Measurements from ENCODE around the gene NRP2. TPM values are rescaled to one million over a fixed set of nuclear protein-coding genes. Genes with fewer than 3 reads are reported as not detected.

NRP2 gene
- total and polyA plus RNA-seq, 7 experiments from 2014 or later: 0.35 to 23.7 (median 1.4) TPM

DNA sequence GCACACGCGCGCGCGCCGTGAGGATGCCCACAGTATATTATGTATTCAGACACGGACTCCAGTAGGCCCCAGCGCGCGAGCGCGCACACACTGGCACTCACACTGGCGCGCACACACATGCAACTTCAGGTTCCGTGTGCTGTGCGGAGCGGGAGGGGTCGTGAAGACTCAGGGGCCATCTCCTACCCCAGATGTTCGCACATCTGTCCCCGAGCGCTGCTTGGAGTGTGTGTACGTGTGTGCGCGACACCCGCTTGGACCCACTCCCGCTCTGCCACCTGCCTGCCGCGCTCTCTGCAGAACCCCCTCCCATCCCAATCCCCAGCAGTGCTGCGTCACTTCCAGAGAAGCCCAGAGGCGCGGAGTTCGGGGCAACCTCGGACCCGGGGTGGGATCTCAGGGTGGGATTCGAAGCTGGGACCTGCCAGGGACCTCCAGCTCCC is 2.6 kb downstream of the NRP2 start:
- peaks cover 0 to 1% (median 0%) of the 10 kb centered on the region in 11 donors for H3K9me3 Mint-ChIP-seq
- DNase-seq (no peak), ATAC-seq (no peak)
- intact Hi-C loops (cut with micrococcal nuclease): loop anchor here in 1 of 2 donors (5.0 kb wide), 5 partner anchors 73 to 1578 kb away; no protein-coding TSS in a partner anchor
- peaks cover 0 to 5% (median 0%) of the 10 kb centered on the region in 5 donors for H3K36me3 Mint-ChIP-seq
- Histone ChIP-seq H3K27me3 (ENCODE audit: control insufficient read depth in 2 of 2, insufficient read depth in 2 of 2, low read length in 2 of 2) (peaks cover 3 to 14% of the 10 kb centered on the region in 2 donors), H3K36me3 (ENCODE audit: control insufficient read depth in 2 of 3, insufficient read depth in 3 of 3, low read length in 3 of 3) (no peaks in the 10 kb centered on the region), H3K9me3 (ENCODE audit: control insufficient read depth in 2 of 3, low read length in 3 of 3) (no peaks in the 10 kb centered on the region), H3K4me3 (ENCODE audit: low read length) (no peak overlapping the region), H3K27ac (ENCODE audit: low read depth, low read length) (no peak overlapping the region), H3K4me1 (ENCODE audit: control insufficient read depth in 2 of 2, insufficient read depth in 2 of 2, low read length in 2 of 2) (no peaks in the 10 kb centered on the region)
- H3K4me1 Mint-ChIP-seq: peaks cover 16 to 53% (median 34%) of the 10 kb centered on the region in 7 donors
- peaks cover 71 to 81% (median 76%) of the 10 kb centered on the region in 5 donors for H3K27me3 Mint-ChIP-seq
- peak overlapping the region in 1 of 9 donors; percentile 33 for H3K27ac Mint-ChIP-seq
- peak overlapping the region in 8 of 10 donors; percentile 23 to 91 (median 48) for H3K4me3 Mint-ChIP-seq
- ChIA-PET POLR2A (no interaction called here), CTCF (no interaction called here)

GRCh38 chr2:205685314-205686055 is 3.2 kb downstream of the NRP2 start:
- H3K4me1 ChIP-seq (ENCODE audit: control insufficient read depth in 2 of 2, insufficient read depth in 2 of 2, low read length in 2 of 2): no peaks in the 10 kb centered on the region
- peaks cover 0 to 1% (median 0%) of the 10 kb centered on the region in 11 donors for H3K9me3 Mint-ChIP-seq
- H3K27ac ChIP-seq (ENCODE audit: low read depth, low read length): no peak overlapping the region
- H3K4me3 ChIP-seq (ENCODE audit: low read length): no peak overlapping the region
- no peaks in the 10 kb centered on the region for H3K9me3 ChIP-seq (ENCODE audit: control insufficient read depth in 2 of 3, low read length in 3 of 3)
- peak overlapping the region; percentile 45 to 91 (median 70) for H3K4me3 Mint-ChIP-seq
- peaks cover 0 to 3% (median 0%) of the 10 kb centered on the region in 5 donors for H3K36me3 Mint-ChIP-seq
- peaks cover 12 to 47% (median 31%) of the 10 kb centered on the region in 7 donors for H3K4me1 Mint-ChIP-seq
- ATAC-seq (no peak), DNase-seq (peak in 1 of 9 donors; percentile 61)
- no peaks in the 10 kb centered on the region for H3K36me3 ChIP-seq (ENCODE audit: control insufficient read depth in 2 of 3, insufficient read depth in 3 of 3, low read length in 3 of 3)
- peak overlapping the region in 1 of 9 donors; percentile 74 for H3K27ac Mint-ChIP-seq
- intact Hi-C loops (cut with micrococcal nuclease): no loop called here
- CTCF ChIA-PET: no interaction called here
- H3K27me3 ChIP-seq (ENCODE audit: control insufficient read depth in 2 of 2, insufficient read depth in 2 of 2, low read length in 2 of 2): peaks cover 3 to 14% of the 10 kb centered on the region in 2 donors
- POLR2A ChIA-PET: no interaction called here
- peaks cover 67 to 77% (median 70%) of the 10 kb centered on the region in 5 donors for H3K27me3 Mint-ChIP-seq

DNA sequence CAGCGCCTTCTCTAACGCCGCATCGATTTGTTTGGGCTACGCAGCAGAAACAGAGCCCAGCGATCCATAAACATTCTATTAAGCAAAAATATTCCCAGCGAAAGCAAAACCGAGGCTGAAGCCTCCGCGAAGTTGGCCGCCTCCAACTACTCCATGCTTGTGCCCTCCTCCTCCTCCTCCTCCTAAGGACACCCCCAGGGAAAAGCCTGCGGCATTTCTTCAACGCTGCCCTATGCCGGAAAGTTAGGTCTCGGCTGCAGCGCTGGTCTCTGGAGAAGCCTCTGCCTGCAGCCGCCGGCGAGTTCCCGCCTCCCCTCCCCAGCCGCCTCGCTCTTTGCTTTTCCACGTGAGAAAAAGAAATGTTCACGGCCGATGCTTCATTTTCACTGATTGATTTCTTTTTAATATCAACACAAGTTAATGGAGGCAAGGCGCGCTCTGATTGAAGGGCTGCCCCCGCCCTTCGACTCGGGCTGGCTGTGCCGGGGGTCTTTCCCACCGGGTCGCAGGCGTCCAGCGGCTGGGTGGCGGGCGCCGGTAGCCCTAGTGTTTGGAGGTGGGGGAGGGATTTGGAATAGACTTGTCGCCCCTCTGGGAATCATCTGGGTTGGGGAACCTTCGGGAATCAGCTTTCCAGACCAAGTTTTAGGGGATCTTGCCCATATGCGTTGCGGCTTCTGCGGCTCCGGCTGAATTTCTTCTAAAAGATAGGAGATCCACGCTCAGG is 3.9 kb downstream of the NRP2 start:
- peaks cover 60 to 74% (median 67%) of the 10 kb centered on the region in 5 donors for H3K27me3 Mint-ChIP-seq
- H3K36me3 Mint-ChIP-seq: peaks cover 0 to 3% (median 0%) of the 10 kb centered on the region in 5 donors
- Histone ChIP-seq H3K27ac (ENCODE audit: low read depth, low read length) (no peak overlapping the region), H3K27me3 (ENCODE audit: control insufficient read depth in 2 of 2, insufficient read depth in 2 of 2, low read length in 2 of 2) (peaks cover 3 to 14% of the 10 kb centered on the region in 2 donors), H3K9me3 (ENCODE audit: control insufficient read depth in 2 of 3, low read length in 3 of 3) (no peaks in the 10 kb centered on the region), H3K36me3 (ENCODE audit: control insufficient read depth in 2 of 3, insufficient read depth in 3 of 3, low read length in 3 of 3) (no peaks in the 10 kb centered on the region), H3K4me1 (ENCODE audit: control insufficient read depth in 2 of 2, insufficient read depth in 2 of 2, low read length in 2 of 2) (no peaks in the 10 kb centered on the region), H3K4me3 (ENCODE audit: low read length) (no peak overlapping the region)
- ChIA-PET CTCF (no interaction called here), POLR2A (no interaction called here)
- H3K9me3 Mint-ChIP-seq: no peaks in the 10 kb centered on the region
- DNase-seq (no peak), ATAC-seq (no peak)
- peak overlapping the region in 1 of 9 donors; percentile 65 for H3K27ac Mint-ChIP-seq
- intact Hi-C loops (cut with micrococcal nuclease): no loop called here
- H3K4me3 Mint-ChIP-seq: peak overlapping the region; percentile 45 to 91 (median 68)
- H3K4me1 Mint-ChIP-seq: peaks cover 12 to 45% (median 31%) of the 10 kb centered on the region in 7 donors

DNA sequence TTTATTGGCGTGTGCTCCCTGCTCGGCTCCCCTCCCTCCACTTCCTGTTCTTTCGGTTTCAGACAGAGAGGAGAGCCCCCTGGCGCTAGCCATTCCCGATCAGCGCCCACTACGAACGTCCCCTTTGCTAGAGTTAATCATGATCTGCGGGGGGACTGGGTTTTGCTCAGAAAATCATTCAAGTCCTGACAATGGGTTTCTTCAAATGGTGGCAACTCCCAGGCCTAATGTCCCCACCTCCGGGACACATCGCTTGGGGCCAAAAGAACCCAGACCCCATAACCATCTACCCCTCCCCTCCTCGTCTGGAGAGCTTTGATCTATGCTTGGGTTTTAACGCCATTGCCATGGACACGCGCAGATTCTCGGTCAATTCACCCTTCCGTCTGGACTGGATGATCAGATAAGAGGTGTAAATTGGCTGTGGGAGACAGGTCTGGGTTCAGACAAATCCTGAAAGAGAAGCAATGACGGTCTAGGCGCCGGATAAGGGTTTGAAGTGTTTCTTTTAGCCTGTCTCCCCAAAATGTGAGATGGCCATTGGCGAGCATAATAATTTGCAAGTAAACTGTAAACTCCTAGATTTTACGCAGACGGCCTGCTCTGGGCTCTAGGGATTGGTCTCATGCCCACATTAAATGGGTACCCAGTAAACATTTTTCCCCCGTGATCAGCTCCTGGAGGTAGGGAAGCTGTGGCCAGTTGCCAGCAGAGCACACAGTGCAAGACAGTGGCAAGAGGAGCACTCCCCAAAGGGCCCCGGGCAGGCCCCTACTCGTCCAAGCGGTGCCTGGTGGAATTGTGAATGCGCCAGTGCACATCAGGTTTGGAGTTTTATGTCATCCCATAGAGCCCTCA is 4.7 kb downstream of the NRP2 start:
- no peak for ATAC-seq
- no peak overlapping the region for H3K4me3 ChIP-seq (ENCODE audit: low read length)
- peak overlapping the region in 8 of 10 donors; percentile 29 to 91 (median 63) for H3K4me3 Mint-ChIP-seq

DNA sequence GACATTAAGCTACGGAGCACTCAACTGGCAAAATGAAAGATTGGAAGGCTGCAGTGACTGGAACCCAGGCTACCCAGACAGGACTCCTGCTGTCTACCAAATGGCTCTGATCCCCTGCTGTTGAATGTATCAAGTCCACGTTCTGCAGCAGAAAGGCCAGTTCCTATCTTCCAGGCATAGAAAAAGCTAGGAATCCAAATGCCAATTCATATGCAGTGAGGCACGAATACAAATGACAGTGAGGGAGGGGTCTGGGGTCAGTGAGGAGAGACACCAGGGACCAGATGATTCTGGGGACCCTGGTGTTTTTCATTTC is 5.3 kb downstream of the NRP2 start:
- H3K4me1 Mint-ChIP-seq: peaks cover 5 to 40% (median 25%) of the 10 kb centered on the region in 7 donors
- ATAC-seq: no peak
- Histone ChIP-seq H3K27ac (ENCODE audit: low read depth, low read length) (no peak overlapping the region), H3K4me3 (ENCODE audit: low read length) (no peak overlapping the region), H3K9me3 (ENCODE audit: control insufficient read depth in 2 of 3, low read length in 3 of 3) (no peaks in the 10 kb centered on the region), H3K36me3 (ENCODE audit: control insufficient read depth in 2 of 3, insufficient read depth in 3 of 3, low read length in 3 of 3) (no peaks in the 10 kb centered on the region), H3K27me3 (ENCODE audit: control insufficient read depth in 2 of 2, insufficient read depth in 2 of 2, low read length in 2 of 2) (peaks cover 0 to 9% of the 10 kb centered on the region in 2 donors), H3K4me1 (ENCODE audit: control insufficient read depth in 2 of 2, insufficient read depth in 2 of 2, low read length in 2 of 2) (no peaks in the 10 kb centered on the region)
- intact Hi-C loops (cut with micrococcal nuclease): no loop called here
- no peak overlapping the region for H3K27ac Mint-ChIP-seq
- H3K27me3 Mint-ChIP-seq: peaks cover 52 to 73% (median 61%) of the 10 kb centered on the region in 5 donors
- POLR2A ChIA-PET: no interaction called here
- no peak overlapping the region for H3K4me3 Mint-ChIP-seq
- DNase-seq: no peak
- H3K36me3 Mint-ChIP-seq: peaks cover 0 to 5% (median 0%) of the 10 kb centered on the region in 5 donors
- CTCF ChIA-PET: no interaction called here
- H3K9me3 Mint-ChIP-seq: no peaks in the 10 kb centered on the region

More for the DNA sequence above, 4.7 kb downstream of the NRP2 start:
- intact Hi-C loops (cut with micrococcal nuclease): no loop called here
- peaks cover 0 to 9% of the 10 kb centered on the region in 2 donors for H3K27me3 ChIP-seq (ENCODE audit: control insufficient read depth in 2 of 2, insufficient read depth in 2 of 2, low read length in 2 of 2)
- Mint-ChIP-seq H3K27me3 (peaks cover 54 to 72% (median 61%) of the 10 kb centered on the region in 5 donors), H3K9me3 (no peaks in the 10 kb centered on the region), H3K4me1 (peaks cover 5 to 40% (median 25%) of the 10 kb centered on the region in 7 donors), H3K27ac (peak overlapping the region in 1 of 9 donors; percentile 23), H3K36me3 (peaks cover 0 to 5% (median 0%) of the 10 kb centered on the region in 5 donors)
- H3K4me1 ChIP-seq (ENCODE audit: control insufficient read depth in 2 of 2, insufficient read depth in 2 of 2, low read length in 2 of 2): no peaks in the 10 kb centered on the region
- no peak for DNase-seq
- ChIA-PET POLR2A (no interaction called here), CTCF (no interaction called here)
- H3K36me3 ChIP-seq (ENCODE audit: control insufficient read depth in 2 of 3, insufficient read depth in 3 of 3, low read length in 3 of 3): no peaks in the 10 kb centered on the region
- H3K27ac ChIP-seq (ENCODE audit: low read depth, low read length): no peak overlapping the region
- H3K9me3 ChIP-seq (ENCODE audit: control insufficient read depth in 2 of 3, low read length in 3 of 3): no peaks in the 10 kb centered on the region
